Esophagus muscularis mucosa (tissue), 4 donors: ENCODE measurements around the gene LTBP1. TPM values are rescaled to one million over a fixed set of nuclear protein-coding genes. Genes with fewer than 3 reads are reported as not detected.

Experiments
- DNase-seq: peaks from one replicate; pipeline ENCODE4 v3.0.0-alpha.2; 2017; ENCODE audit errors: extremely low spot score
- H3K27ac ChIP-seq, 4 donors: fragments of 200-600 bp; sonication (generic); replicated peaks in 1 of 4; 1 replicate in 3 of 4; 2 replicates in 1 of 4; pipeline ENCODE4 v1.5.1; 2016 to 2019; ENCODE audit warnings: mild to moderate bottlenecking in 1 of 4
- H3K27me3 ChIP-seq, 4 donors: fragments of 200-600 bp; sonication (generic); one replicate each; pipeline versions ENCODE4 v1.5.1 to v1.6.0; 2016 to 2019
- H3K36me3 ChIP-seq, 4 donors: fragments of 200-600 bp; sonication (generic); one replicate each; pipeline ENCODE4 v1.5.1; 2016 to 2019
- H3K4me1 ChIP-seq, 4 donors: fragments of 200-600 bp; sonication (generic); one replicate each; pipeline ENCODE4 v1.5.1; 2016 to 2019
- H3K4me3 ChIP-seq, 4 donors: fragments of 200-600 bp; sonication (generic); 1 replicate in 2 of 4; 2 replicates in 2 of 4; pipeline ENCODE4 v1.5.1; 2016 to 2019; ENCODE audit warnings: mild to moderate bottlenecking in 4 of 4, moderate library complexity in 1 of 4
- H3K9me3 ChIP-seq, 4 donors: fragments of 200-600 bp; sonication (generic); 1 replicate in 3 of 4; 2 replicates in 1 of 4; pipeline ENCODE4 v1.5.1; 2016 to 2019
- CTCF ChIP-seq, 3 experiments: fragments of 200-600 bp in 2 of 3; fragments of 450-650 bp in 1 of 3; sonication (generic) in 2 of 3; IDR thresholded peaks; one replicate each; pipeline ENCODE4 v1.5.1; 2017 to 2019; ENCODE audit warnings: antibody characterized with exemption in 3 of 3, mild to moderate bottlenecking in 2 of 3, moderate library complexity in 1 of 3
- EP300 ChIP-seq: sonication (generic); formaldehyde crosslinking; IDR thresholded peaks from one replicate; pipeline ENCODE4 v1.6.1; 2017; ENCODE audit warnings: antibody characterized with exemption
- POLR2A ChIP-seq: fragments of 450-650 bp; IDR thresholded peaks from one replicate; pipeline ENCODE4 v1.6.1; 2017; ENCODE audit warnings: antibody characterized with exemption, moderate library complexity, mild to moderate bottlenecking, low read depth
- POLR2AphosphoS5 ChIP-seq, 2 donors: sonication (generic); formaldehyde crosslinking; IDR thresholded peaks; one replicate each; pipeline ENCODE4 v1.6.1; 2017; ENCODE audit warnings: antibody characterized with exemption in 2 of 2
- whole genome bisulfite sequencing: methylation state at CpG from one replicate; pipeline ENCODE4 v1.1.5; 2018; 5-methylcytosine and 5-hydroxymethylcytosine counted together
- intact Hi-C: fragments of 100-400 bp; cut with DNase I; formaldehyde crosslinking; loops from one replicate; pipeline ENCODE4 v1.15.1; 2023
- total RNA-seq, 4 donors: library from RNA; depleted of rRNA; stranded (reverse); fragments of >200 nt; gene quantifications; one replicate each; pipeline versions ENCODE4 v1.1.0 to v1.2.1, GENCODE V29; 2016

The LTBP1 gene
- total RNA-seq, 4 donors from 2014 or later = 254 to 465 (median 368) TPM

DNA sequence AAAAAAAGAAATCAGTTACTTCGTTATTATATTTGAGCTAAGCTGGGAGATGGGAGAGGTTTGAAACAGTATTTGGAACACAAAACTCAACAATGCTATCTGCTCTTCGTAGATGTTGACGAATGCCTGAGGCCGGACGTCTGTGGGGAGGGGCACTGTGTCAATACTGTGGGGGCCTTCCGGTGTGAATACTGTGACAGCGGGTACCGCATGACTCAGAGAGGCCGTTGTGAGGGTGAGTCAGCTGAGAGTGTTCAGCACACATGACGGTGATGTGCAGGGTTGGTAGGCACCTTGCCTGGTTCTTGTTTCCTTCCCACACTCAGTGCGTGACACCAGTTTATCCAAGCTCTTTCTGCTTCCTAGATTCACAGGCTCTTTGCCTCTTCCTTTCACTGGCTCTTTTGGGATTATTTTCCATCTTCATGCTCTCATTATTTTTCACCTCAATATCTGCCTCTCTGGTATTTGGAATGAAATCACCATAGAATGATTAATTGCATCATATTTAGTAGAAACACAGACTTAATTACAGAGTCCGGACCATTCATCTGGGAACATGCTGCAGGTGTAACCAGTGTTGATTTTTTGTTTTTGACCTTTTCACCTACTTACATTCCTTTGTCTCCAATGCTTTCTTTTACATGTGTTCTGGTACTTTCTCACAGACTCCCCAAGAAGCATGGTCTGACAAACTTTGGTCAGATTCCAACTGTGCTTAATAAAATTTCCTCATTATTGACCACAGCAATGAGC lies 329.1 kb downstream of the LTBP1 start:
- 59% methylated on average over 12 of the region's 12 CpGs for WGBS
- H3K9me3 ChIP-seq = no peaks in the 10 kb centered on the region
- peak overlapping the region; percentile 87 to 90 (median 88) for H3K27ac ChIP-seq
- no peaks in the 10 kb centered on the region for H3K27me3 ChIP-seq
- H3K36me3 ChIP-seq = peaks cover 4 to 55% (median 14%) of the 10 kb centered on the region in 4 donors
- no peak for DNase-seq
- H3K4me1 ChIP-seq = peaks cover 7 to 59% (median 52%) of the 10 kb centered on the region in 4 donors
- intact Hi-C loops = loop anchor here (5.0 kb wide), 3 partner anchors 119 to 161 kb away; no protein-coding TSS in a partner anchor
- H3K4me3 ChIP-seq = no peak overlapping the region
- TF ChIP-seq CTCF (IDR thresholded peaks at IDR 0.05) (no peak), EP300 (peak; percentile 38), POLR2AphosphoS5 (IDR thresholded peaks at IDR 0.05) (peak; percentile 78 to 85), POLR2A (no peak)

- Histone ChIP-seq H3K4me3 (no peak overlapping the region), H3K27ac (peak overlapping the region; percentile 87 to 90 (median 88)), H3K9me3 (no peaks in the 10 kb centered on the region), H3K4me1 (peaks cover 7 to 59% (median 48%) of the 10 kb centered on the region in 4 donors), H3K36me3 (peaks cover 4 to 63% (median 20%) of the 10 kb centered on the region in 4 donors), H3K27me3 (no peaks in the 10 kb centered on the region)
- no peak for DNase-seq
- WGBS = 60% methylated on average over 5 of the region's 5 CpGs
- intact Hi-C loops = loop anchor here (5.0 kb wide), 3 partner anchors 120 to 160 kb away; no protein-coding TSS in a partner anchor
- TF ChIP-seq EP300 (no peak), POLR2A (no peak)
These were observed 330.3 kb downstream of the LTBP1 start for GRCh38 chr2:33277002-33277426.

- Histone ChIP-seq H3K27me3 (no peaks in the 10 kb centered on the region), H3K9me3 (no peaks in the 10 kb centered on the region), H3K4me3 (peak overlapping the region in 1 of 4 donors; percentile 19), H3K27ac (peak overlapping the region; percentile 87 to 90 (median 88)), H3K36me3 (peaks cover 4 to 70% (median 21%) of the 10 kb centered on the region in 4 donors), H3K4me1 (peaks cover 7 to 60% (median 48%) of the 10 kb centered on the region in 4 donors)
- WGBS = 47% methylated on average over 9 of the region's 9 CpGs
- intact Hi-C loops = loop anchor here (5.0 kb wide), 3 partner anchors 121 to 159 kb away; no protein-coding TSS in a partner anchor
- TF ChIP-seq POLR2A (no peak), EP300 (peak; percentile 41), POLR2AphosphoS5 (IDR thresholded peaks at IDR 0.05) (peak in 1 of 2 donors; percentile 75), CTCF (IDR thresholded peaks at IDR 0.05) (no peak)
- no peak for DNase-seq
These were observed 331.6 kb downstream of the LTBP1 start for GRCh38 chr2:33278245-33278943.

DNA sequence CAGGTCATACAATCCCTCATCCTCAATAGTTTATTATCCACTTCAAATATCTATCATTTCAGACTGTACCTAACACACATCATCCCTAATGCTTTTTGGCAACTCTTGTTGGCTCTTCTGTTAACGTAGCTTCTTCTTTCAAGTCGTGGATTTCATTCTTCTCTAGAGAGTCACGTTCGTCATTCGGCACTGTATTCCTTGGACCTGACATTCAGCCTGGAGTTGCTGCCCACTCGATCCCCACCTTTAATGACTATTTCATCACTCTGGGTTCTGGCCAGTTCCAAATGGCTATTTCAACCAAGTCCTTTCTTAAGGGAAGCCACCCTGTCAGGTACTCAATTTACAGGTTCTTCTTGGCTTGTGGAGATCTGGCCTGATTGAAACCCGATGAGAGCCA lies 337.5 kb downstream of the LTBP1 start:
- Histone ChIP-seq H3K4me3 (no peak overlapping the region), H3K36me3 (peaks cover 0 to 58% (median 13%) of the 10 kb centered on the region in 4 donors), H3K27me3 (no peaks in the 10 kb centered on the region), H3K27ac (peak overlapping the region; percentile 69 to 90 (median 74)), H3K9me3 (no peaks in the 10 kb centered on the region), H3K4me1 (peaks cover 0 to 69% (median 52%) of the 10 kb centered on the region in 4 donors)
- WGBS = 40% methylated on average over 7 of the region's 7 CpGs
- no peak for DNase-seq
- intact Hi-C loops = no loop called here
- TF ChIP-seq POLR2A (no peak), POLR2AphosphoS5 (IDR thresholded peaks at IDR 0.05) (peak in 1 of 2 donors; percentile 40)

GRCh38 chr2:33287507-33288005 lies 340.8 kb downstream of the LTBP1 start:
- Histone ChIP-seq H3K27me3 (no peaks in the 10 kb centered on the region), H3K36me3 (peaks cover 0 to 29% (median under 1%) of the 10 kb centered on the region in 4 donors), H3K4me3 (no peak overlapping the region), H3K9me3 (no peaks in the 10 kb centered on the region), H3K27ac (peak overlapping the region; percentile 69 to 90 (median 77)), H3K4me1 (peaks cover 22 to 91% (median 77%) of the 10 kb centered on the region in 4 donors)
- TF ChIP-seq POLR2AphosphoS5 (IDR thresholded peaks at IDR 0.05) (peak in 1 of 2 donors; percentile 17), POLR2A (no peak)
- 82% methylated on average over 2 of the region's 2 CpGs for WGBS
- no peak for DNase-seq
- intact Hi-C loops = no loop called here
